GM19467 (cell line): Measurements from ENCODE around the gene KRTAP19-7.

Source experiments
- ATAC-seq: cut with Tn5 transposase; IDR thresholded peaks from one replicate; pipeline ENCODE4 v1.9.1; 2021; ENCODE audit warnings: mild to moderate bottlenecking, moderate library complexity; ENCODE audit not compliant: unreplicated experiment

KRTAP19-7 gene

GRCh38 chr21:30561264-30561895, at the start of gene KRTAP19-7:
TSS of gene KRTAP19-7 (minus strand) at chr21:30561314. CDS start at chr21:30561289, 25 bp downstream.
- ATAC-seq: no peak

DNA sequence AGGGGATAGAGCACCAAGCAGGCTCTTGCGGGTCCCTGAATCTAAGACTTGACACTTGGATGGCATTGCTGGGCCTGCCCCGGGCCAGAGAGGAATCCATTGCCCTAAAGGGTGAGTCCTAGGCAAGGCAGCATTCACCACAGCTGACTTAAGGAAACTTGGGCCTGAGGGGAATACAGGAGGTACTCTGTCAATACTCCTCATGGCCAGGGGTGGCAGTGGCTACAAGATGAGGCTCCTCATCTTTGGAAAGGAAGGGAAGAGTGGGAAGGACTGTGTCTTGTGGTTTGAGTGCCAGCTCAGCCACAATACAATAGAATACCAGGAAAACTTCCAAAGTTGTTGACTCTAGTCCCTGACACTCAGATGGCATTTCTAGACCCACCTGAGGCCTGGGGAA, 44.9 kb upstream of the KRTAP19-7 start:
- ATAC-seq: no peak

- no peak for ATAC-seq
These were observed 39.7 kb upstream of the KRTAP19-7 start, which contains the start of gene KRTAP22-1 for GRCh38 chr21:30600787-30601186. TSS of gene KRTAP22-1 (plus strand) at chr21:30601087.

GRCh38 chr21:30598802-30599201, 37.7 kb upstream of the KRTAP19-7 start, which contains the start of gene KRTAP6-2:
TSS of gene KRTAP6-2 (minus strand) at chr21:30598902. CDS start at chr21:30598874, 28 bp downstream.
- ATAC-seq: no peak

DNA sequence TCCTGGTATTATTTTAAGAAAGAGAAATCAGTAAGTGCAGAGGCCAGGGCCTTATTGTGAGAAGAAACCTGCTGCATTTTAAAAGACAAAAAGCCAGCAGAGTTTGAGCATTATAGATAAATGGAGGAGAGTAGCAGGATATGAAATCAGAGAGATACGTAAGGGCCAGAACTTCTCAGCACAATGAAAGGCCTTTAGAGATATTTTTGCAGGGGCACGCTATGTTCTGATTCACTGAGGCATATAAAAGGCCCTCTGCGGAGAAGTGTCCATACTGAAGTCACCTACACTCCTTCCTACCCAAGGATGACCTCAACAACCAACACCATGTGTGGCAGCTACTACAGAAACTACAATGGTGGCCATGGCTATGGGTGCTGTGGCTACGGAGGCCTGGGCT, 31.0 kb upstream of the KRTAP19-7 start, which contains the start of gene KRTAP6-3:
Gene KRTAP6-3, plus strand, starts transcription at position 301 of the 400 bp plus-strand sequence. Its CDS starts 6 bp downstream, at position 307.
- ATAC-seq: no peak

DNA sequence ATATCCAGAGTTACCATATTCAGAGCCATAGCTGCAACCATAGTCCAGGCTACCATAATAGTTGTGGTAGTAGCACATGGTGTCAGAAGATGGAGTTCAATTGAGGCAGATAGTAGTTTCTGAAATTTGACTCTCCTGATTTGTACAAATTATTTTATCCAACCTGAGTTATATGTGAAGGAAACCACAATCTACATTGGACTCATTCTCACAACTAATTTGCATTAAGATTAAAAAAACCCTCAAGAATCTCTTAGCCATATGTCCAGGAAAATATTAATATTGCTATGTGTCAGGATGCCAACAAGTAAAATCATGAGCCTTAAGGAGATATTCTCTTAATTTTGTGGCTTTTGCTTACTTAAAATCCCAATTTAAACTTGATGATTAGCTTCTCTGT, 29.2 kb upstream of the KRTAP19-7 start, which contains the start of gene KRTAP22-2:
Gene KRTAP22-2, minus strand, starts transcription at position 101 of the 400 bp plus-strand sequence.
- ATAC-seq: no peak

DNA sequence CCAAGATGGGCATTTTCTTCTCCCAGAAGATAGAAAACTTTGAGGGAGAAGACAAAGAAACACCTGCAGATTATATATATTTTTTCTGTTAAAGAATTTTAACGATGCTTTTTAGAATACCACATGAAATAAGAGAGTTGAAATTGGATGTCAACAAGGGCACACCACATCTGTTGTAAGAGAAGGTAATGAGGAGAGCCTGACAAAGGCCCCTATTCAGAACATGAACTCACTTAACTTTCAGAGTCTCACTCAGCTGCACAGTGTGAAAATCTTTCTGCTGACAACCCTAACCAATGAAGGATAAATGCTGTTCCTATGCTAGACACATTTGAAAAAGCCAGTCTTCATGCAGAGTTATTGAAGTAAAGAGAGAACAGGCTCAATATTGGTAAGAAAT, 21.8 kb upstream of the KRTAP19-7 start:
- no peak for ATAC-seq

DNA sequence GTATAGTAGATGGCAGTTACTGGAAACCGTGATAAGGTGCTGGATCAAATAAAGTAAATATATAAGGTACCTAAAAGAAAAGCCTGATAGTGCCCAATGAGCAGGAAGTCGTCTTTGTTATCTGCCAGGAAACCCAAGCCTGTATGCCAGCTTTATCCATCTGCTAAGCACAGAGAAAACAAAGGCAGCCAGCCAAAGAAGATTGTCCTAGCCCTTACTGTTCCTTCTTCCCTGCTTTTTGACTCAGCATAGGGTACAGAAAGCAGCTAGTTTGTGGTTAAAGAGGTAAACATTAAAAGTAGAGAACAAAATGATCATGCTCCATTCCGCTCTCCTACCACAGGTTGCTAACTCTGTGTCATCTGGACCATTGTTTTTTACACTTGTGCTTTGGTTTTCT, 19.0 kb upstream of the KRTAP19-7 start:
- ATAC-seq: no peak

- ATAC-seq: no peak
These were observed 18.2 kb upstream of the KRTAP19-7 start for GRCh38 chr21:30579346-30579745.

DNA sequence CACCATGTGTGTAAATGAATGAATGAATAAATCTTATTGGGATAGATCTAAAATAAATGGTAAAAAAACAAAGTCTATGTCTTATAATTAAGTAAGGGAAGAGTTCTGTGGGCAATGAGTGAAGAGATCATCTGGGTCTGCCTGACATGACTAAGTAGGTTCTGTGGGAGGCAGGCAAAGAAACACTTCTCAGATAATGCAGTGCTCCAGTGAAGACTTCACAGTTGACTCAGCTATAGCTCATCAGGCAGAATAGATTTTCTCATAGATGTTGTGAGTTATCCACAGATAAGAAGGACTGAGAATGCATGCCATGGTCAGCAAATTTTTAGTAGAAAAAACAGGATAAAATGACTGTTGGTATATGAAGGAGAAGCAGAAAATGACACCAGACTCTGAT, 16.7 kb upstream of the KRTAP19-7 start:
- ATAC-seq: no peak

- no peak for ATAC-seq
These were observed 6.5 kb upstream of the KRTAP19-7 start for GRCh38 chr21:30567617-30568016.

GRCh38 chr21:30563630-30564029, 2.5 kb upstream of the KRTAP19-7 start:
- no peak for ATAC-seq

- no peak for ATAC-seq
These were observed 2.0 kb upstream of the KRTAP19-7 start for GRCh38 chr21:30563072-30563471.

- no peak for ATAC-seq
These were observed 843 bp upstream of the KRTAP19-7 start for GRCh38 chr21:30561957-30562356.

DNA sequence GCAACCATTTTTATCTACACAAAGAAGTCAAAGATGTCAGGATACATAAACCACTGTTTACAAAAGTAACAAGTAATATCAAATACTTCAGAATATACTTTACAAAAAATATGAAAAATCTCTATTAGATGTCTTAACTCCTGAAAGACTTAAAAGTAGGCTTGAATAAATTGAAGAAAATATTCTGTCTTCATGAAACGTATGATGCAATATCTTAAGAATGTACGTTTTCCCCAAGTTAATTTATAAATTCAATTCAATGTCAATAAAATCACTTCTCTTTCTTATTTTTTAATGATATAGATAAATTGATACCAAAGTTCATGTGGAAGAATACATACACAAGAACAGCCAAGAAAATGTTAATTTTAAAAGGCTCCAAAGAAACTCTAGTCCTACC, 6.0 kb downstream of the KRTAP19-7 start:
- no peak for ATAC-seq

- ATAC-seq: no peak
These were observed 8.3 kb downstream of the KRTAP19-7 start for GRCh38 chr21:30552782-30553181.

GRCh38 chr21:30541764-30542163, 19.4 kb downstream of the KRTAP19-7 start, which contains the start of gene KRTAP19-6:
TSS of gene KRTAP19-6 (minus strand) at chr21:30541864. CDS start at chr21:30541833, 31 bp downstream.
- ATAC-seq: no peak

DNA sequence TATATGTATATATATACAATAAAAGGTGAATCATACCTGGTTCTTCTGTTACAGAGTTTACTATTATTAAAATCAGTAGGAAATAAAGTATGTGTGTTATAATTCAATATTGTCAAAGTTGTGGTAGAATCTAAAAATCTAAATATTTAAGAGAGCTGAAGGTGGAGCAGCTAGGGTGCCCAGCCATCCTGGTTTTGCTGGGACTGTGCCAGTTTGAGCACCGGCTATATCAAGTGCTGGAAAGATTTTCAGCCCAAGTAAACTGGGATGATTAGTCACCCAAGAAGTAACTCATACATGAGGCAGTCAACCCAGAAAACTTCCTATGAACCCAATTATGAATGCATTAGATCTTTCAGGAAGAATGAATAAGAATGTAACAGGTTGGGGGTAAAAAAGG, 42.2 kb downstream of the KRTAP19-7 start:
- ATAC-seq: no peak

DNA sequence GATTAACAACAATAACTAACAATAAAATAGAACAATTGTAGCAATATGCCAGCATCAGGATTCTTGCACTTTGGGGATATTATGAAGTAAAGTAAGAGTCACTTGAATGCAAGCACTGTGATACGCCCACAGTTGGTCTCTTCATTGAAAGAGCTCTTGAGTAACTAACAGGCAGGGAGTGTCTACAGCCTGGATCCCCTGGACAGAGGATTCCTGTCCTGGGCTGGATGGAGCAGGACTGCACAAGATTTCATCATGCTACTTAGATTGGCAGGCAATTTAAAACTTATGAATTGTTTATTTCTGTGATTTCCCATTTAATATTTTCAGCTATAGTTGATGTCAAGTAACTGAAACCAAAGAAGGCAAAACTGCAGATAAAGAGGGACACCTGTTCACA, 45.4 kb downstream of the KRTAP19-7 start:
- no peak for ATAC-seq
